ENCODE results near the gene MRPS22.

Gene MRPS22

GRCh38 chr3:139297588-139298311 is 46.1 kb upstream of the MRPS22 start:
- no peak overlapping the region for H3K9ac ChIP-seq (ENCODE audit: low read length)
- no peaks in the 10 kb centered on the region for H3K27me3 ChIP-seq (ENCODE audit: control insufficient read depth in 1 of 2, insufficient read depth in 1 of 2, low read length in 2 of 2)
- no peak for DNase-seq
- peak overlapping the region; percentile 49 for H2AK5ac ChIP-seq (ENCODE audit: low read length, severe bottlenecking)
- H3K27ac ChIP-seq (ENCODE audit: low read length, poor library complexity, severe bottlenecking): no peak overlapping the region
- H3K4me3 ChIP-seq (ENCODE audit: insufficient read depth in 1 of 2, low read depth in 1 of 2, low read length in 2 of 2): no peak overlapping the region
- H2AFZ ChIP-seq (ENCODE audit: low read depth, low read length): no peak overlapping the region
- H4K8ac ChIP-seq (ENCODE audit: low read length): no peak overlapping the region
- H2BK120ac ChIP-seq (ENCODE audit: low read depth, low read length): no peak overlapping the region
- WGBS: 63% methylated on average over 4 of the region's 6 CpGs
- no peak overlapping the region for H3K14ac ChIP-seq (ENCODE audit: low read length in 2 of 2)
- H3K9me3 ChIP-seq (ENCODE audit: control insufficient read depth, low read length): no peaks in the 10 kb centered on the region
- no peak overlapping the region for H3K4me2 ChIP-seq (ENCODE audit: low read length, poor library complexity, severe bottlenecking)
- no peak overlapping the region for H4K91ac ChIP-seq (ENCODE audit: low read length)
- peak overlapping the region in 1 of 2 experiments; percentile 15 for H2BK12ac ChIP-seq (ENCODE audit: low read length in 2 of 2)
- H3K23ac ChIP-seq (ENCODE audit: low read length in 2 of 2): no peak overlapping the region
- no peak overlapping the region for H2BK5ac ChIP-seq (ENCODE audit: low read depth, low read length, poor library complexity, severe bottlenecking)
- H3K4ac ChIP-seq (ENCODE audit: low read depth in 1 of 2, low read length in 2 of 2): no peak overlapping the region
- no peaks in the 10 kb centered on the region for H3K79me1 ChIP-seq (replicated peaks; ENCODE audit: low read length, poor library complexity, severe bottlenecking)
- no peak overlapping the region for H2BK15ac ChIP-seq (ENCODE audit: low read depth, poor library complexity, severe bottlenecking)
- peaks cover 39% of the 10 kb centered on the region for H3K4me1 ChIP-seq (ENCODE audit: control insufficient read depth, insufficient read depth, low read depth, low read length)
- no peaks in the 10 kb centered on the region for H3K36me3 ChIP-seq (ENCODE audit: control insufficient read depth in 1 of 2, insufficient read depth in 2 of 2, low read depth in 1 of 2, low read length in 2 of 2)
- H3K18ac ChIP-seq (ENCODE audit: low read depth in 1 of 2, low read length in 2 of 2): peak overlapping the region in 1 of 2 experiments; percentile 54

GRCh38 chr3:139299261-139300132 is 44.3 kb upstream of the MRPS22 start:
- H2BK120ac ChIP-seq (ENCODE audit: low read depth, low read length): no peak overlapping the region
- H3K36me3 ChIP-seq (ENCODE audit: control insufficient read depth in 1 of 2, insufficient read depth in 2 of 2, low read depth in 1 of 2, low read length in 2 of 2): no peaks in the 10 kb centered on the region
- H3K4me2 ChIP-seq (ENCODE audit: low read length, poor library complexity, severe bottlenecking): no peak overlapping the region
- H4K8ac ChIP-seq (ENCODE audit: low read length): peak overlapping the region; percentile 1
- H3K79me1 ChIP-seq (replicated peaks; ENCODE audit: low read length, poor library complexity, severe bottlenecking): no peaks in the 10 kb centered on the region
- no peaks in the 10 kb centered on the region for H3K9me3 ChIP-seq (ENCODE audit: control insufficient read depth, low read length)
- DNase-seq: peak; percentile 52
- peak overlapping the region in 1 of 2 experiments; percentile 47 for H3K4ac ChIP-seq (ENCODE audit: low read depth in 1 of 2, low read length in 2 of 2)
- H3K27ac ChIP-seq (ENCODE audit: low read length, poor library complexity, severe bottlenecking): peak overlapping the region; percentile 94
- H2BK15ac ChIP-seq (ENCODE audit: low read depth, poor library complexity, severe bottlenecking): no peak overlapping the region
- peak overlapping the region in 1 of 2 experiments; percentile 82 for H3K14ac ChIP-seq (ENCODE audit: low read length in 2 of 2)
- H3K27me3 ChIP-seq (ENCODE audit: control insufficient read depth in 1 of 2, insufficient read depth in 1 of 2, low read length in 2 of 2): no peaks in the 10 kb centered on the region
- H3K4me3 ChIP-seq (ENCODE audit: insufficient read depth in 1 of 2, low read depth in 1 of 2, low read length in 2 of 2): no peak overlapping the region
- peak overlapping the region; percentile 30 for H4K91ac ChIP-seq (ENCODE audit: low read length)
- H2BK12ac ChIP-seq (ENCODE audit: low read length in 2 of 2): peak overlapping the region; percentile 29 to 64
- peak overlapping the region; percentile 69 for H2AK5ac ChIP-seq (ENCODE audit: low read length, severe bottlenecking)
- H3K23ac ChIP-seq (ENCODE audit: low read length in 2 of 2): no peak overlapping the region
- peaks cover 35% of the 10 kb centered on the region for H3K4me1 ChIP-seq (ENCODE audit: control insufficient read depth, insufficient read depth, low read depth, low read length)
- H3K18ac ChIP-seq (ENCODE audit: low read depth in 1 of 2, low read length in 2 of 2): peak overlapping the region; percentile 55 to 86
- WGBS: 53% methylated on average over 13 of the region's 14 CpGs
- H2BK5ac ChIP-seq (ENCODE audit: low read depth, low read length, poor library complexity, severe bottlenecking): peak overlapping the region; percentile 80
- H2AFZ ChIP-seq (ENCODE audit: low read depth, low read length): no peak overlapping the region
- peak overlapping the region; percentile 25 for H3K9ac ChIP-seq (ENCODE audit: low read length)

GRCh38 chr3:139300416-139300815 is 43.4 kb upstream of the MRPS22 start:
- Histone ChIP-seq H3K27me3 (ENCODE audit: control insufficient read depth in 1 of 2, insufficient read depth in 1 of 2, low read length in 2 of 2) (no peaks in the 10 kb centered on the region), H2BK120ac (ENCODE audit: low read depth, low read length) (peak overlapping the region; percentile 4), H3K9me3 (ENCODE audit: control insufficient read depth, low read length) (no peaks in the 10 kb centered on the region), H3K4me2 (ENCODE audit: low read length, poor library complexity, severe bottlenecking) (no peak overlapping the region), H3K14ac (ENCODE audit: low read length in 2 of 2) (no peak overlapping the region), H3K79me1 (replicated peaks; ENCODE audit: low read length, poor library complexity, severe bottlenecking) (no peaks in the 10 kb centered on the region), H2BK12ac (ENCODE audit: low read length in 2 of 2) (no peak overlapping the region), H2AFZ (ENCODE audit: low read depth, low read length) (no peak overlapping the region), H3K23ac (ENCODE audit: low read length in 2 of 2) (no peak overlapping the region), H2BK5ac (ENCODE audit: low read depth, low read length, poor library complexity, severe bottlenecking) (no peak overlapping the region), H3K18ac (ENCODE audit: low read depth in 1 of 2, low read length in 2 of 2) (peak overlapping the region in 1 of 2 experiments; percentile 24), H3K9ac (ENCODE audit: low read length) (no peak overlapping the region), H2BK15ac (ENCODE audit: low read depth, poor library complexity, severe bottlenecking) (no peak overlapping the region), H4K8ac (ENCODE audit: low read length) (no peak overlapping the region), H3K4me3 (ENCODE audit: insufficient read depth in 1 of 2, low read depth in 1 of 2, low read length in 2 of 2) (no peak overlapping the region), H4K91ac (ENCODE audit: low read length) (no peak overlapping the region), H3K4ac (ENCODE audit: low read depth in 1 of 2, low read length in 2 of 2) (no peak overlapping the region), H2AK5ac (ENCODE audit: low read length, severe bottlenecking) (peak overlapping the region; percentile 94), H3K36me3 (ENCODE audit: control insufficient read depth in 1 of 2, insufficient read depth in 2 of 2, low read depth in 1 of 2, low read length in 2 of 2) (no peaks in the 10 kb centered on the region), H3K4me1 (ENCODE audit: control insufficient read depth, insufficient read depth, low read depth, low read length) (peaks cover 29% of the 10 kb centered on the region), H3K27ac (ENCODE audit: low read length, poor library complexity, severe bottlenecking) (peak overlapping the region; percentile 9)
- 94% methylated on average over 3 of the region's 3 CpGs for WGBS
- no peak for DNase-seq

- peak overlapping the region; percentile 95 to 97 for H2BK12ac ChIP-seq (ENCODE audit: low read length in 2 of 2)
- H3K36me3 ChIP-seq (ENCODE audit: control insufficient read depth in 1 of 2, insufficient read depth in 2 of 2, low read depth in 1 of 2, low read length in 2 of 2): no peaks in the 10 kb centered on the region
- peak overlapping the region; percentile 97 for H4K8ac ChIP-seq (ENCODE audit: low read length)
- H3K27ac ChIP-seq (ENCODE audit: low read length, poor library complexity, severe bottlenecking): peak overlapping the region; percentile 91
- DNase-seq: peak; percentile 50
- H3K4me1 ChIP-seq (ENCODE audit: control insufficient read depth, insufficient read depth, low read depth, low read length): peaks cover 29% of the 10 kb centered on the region
- peak overlapping the region; percentile 95 for H4K91ac ChIP-seq (ENCODE audit: low read length)
- H3K79me1 ChIP-seq (replicated peaks; ENCODE audit: low read length, poor library complexity, severe bottlenecking): no peaks in the 10 kb centered on the region
- 81% methylated on average over 6 of the region's 6 CpGs for WGBS
- no peak overlapping the region for H3K4me3 ChIP-seq (ENCODE audit: insufficient read depth in 1 of 2, low read depth in 1 of 2, low read length in 2 of 2)
- peak overlapping the region; percentile 88 to 94 for H3K18ac ChIP-seq (ENCODE audit: low read depth in 1 of 2, low read length in 2 of 2)
- no peak overlapping the region for H2AFZ ChIP-seq (ENCODE audit: low read depth, low read length)
- peak overlapping the region in 1 of 2 experiments; percentile 53 for H3K14ac ChIP-seq (ENCODE audit: low read length in 2 of 2)
- peak overlapping the region; percentile 65 for H2BK120ac ChIP-seq (ENCODE audit: low read depth, low read length)
- no peaks in the 10 kb centered on the region for H3K27me3 ChIP-seq (ENCODE audit: control insufficient read depth in 1 of 2, insufficient read depth in 1 of 2, low read length in 2 of 2)
- no peak overlapping the region for H3K23ac ChIP-seq (ENCODE audit: low read length in 2 of 2)
- no peaks in the 10 kb centered on the region for H3K9me3 ChIP-seq (ENCODE audit: control insufficient read depth, low read length)
- H3K4me2 ChIP-seq (ENCODE audit: low read length, poor library complexity, severe bottlenecking): no peak overlapping the region
- H2BK15ac ChIP-seq (ENCODE audit: low read depth, poor library complexity, severe bottlenecking): no peak overlapping the region
- H2AK5ac ChIP-seq (ENCODE audit: low read length, severe bottlenecking): peak overlapping the region; percentile 98
- H2BK5ac ChIP-seq (ENCODE audit: low read depth, low read length, poor library complexity, severe bottlenecking): peak overlapping the region; percentile 59
- H3K9ac ChIP-seq (ENCODE audit: low read length): peak overlapping the region; percentile 44
- H3K4ac ChIP-seq (ENCODE audit: low read depth in 1 of 2, low read length in 2 of 2): peak overlapping the region; percentile 79 to 82
Observed at GRCh38 chr3:139301183-139301582, 42.6 kb upstream of the MRPS22 start.

Data from mesenchymal stem cell (in vitro differentiated cells and primary cell).